ENCODE data around the gene SPRYD3.

SPRYD3 gene

DNA sequence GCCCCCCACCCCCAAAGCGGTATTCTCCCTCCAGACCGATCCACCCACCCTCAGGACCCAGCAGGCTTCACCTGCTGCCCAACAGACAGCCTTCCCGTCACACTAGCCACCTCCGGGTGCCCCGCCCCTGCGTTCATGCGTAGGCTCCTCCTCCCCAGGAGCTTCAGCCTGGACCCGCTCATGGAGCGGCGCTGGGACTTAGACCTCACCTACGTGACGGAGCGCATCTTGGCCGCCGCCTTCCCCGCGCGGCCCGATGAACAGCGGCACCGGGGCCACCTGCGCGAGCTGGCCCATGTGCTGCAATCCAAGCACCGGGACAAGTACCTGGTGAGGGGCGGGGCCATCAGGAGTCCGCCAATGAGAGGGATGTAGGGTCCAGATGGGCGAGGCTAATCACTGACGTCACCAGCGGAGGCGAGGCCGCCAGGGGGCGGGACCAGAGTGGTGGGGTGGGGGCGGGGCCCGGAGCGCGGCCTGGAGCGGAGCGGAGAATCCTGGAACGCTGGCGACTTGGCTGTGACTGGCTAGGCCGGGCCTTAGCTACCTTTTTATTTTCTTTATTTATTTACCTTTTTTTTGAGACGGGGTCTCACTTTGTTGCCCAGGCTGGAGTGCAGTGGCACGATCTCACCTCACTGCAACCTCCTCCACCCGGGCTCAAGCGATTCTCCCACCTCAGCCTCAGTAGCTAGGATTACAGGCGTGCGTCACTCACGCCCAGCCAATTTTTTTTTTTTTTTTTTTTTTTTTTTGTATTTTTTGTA, 24.9 kb downstream of the SPRYD3 start:
- TF ChIP-seq, protein P1, sequence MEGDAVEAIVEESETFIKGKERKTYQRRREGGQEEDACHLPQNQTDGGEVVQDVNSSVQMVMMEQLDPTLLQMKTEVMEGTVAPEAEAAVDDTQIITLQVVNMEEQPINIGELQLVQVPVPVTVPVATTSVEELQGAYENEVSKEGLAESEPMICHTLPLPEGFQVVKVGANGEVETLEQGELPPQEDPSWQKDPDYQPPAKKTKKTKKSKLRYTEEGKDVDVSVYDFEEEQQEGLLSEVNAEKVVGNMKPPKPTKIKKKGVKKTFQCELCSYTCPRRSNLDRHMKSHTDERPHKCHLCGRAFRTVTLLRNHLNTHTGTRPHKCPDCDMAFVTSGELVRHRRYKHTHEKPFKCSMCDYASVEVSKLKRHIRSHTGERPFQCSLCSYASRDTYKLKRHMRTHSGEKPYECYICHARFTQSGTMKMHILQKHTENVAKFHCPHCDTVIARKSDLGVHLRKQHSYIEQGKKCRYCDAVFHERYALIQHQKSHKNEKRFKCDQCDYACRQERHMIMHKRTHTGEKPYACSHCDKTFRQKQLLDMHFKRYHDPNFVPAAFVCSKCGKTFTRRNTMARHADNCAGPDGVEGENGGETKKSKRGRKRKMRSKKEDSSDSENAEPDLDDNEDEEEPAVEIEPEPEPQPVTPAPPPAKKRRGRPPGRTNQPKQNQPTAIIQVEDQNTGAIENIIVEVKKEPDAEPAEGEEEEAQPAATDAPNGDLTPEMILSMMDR (IDR thresholded peaks at IDR 0.05; ENCODE audit: insufficient read depth, missing control alignments): no peak
- DNase-seq (ENCODE audit: insufficient read length, low spot score): peak; percentile 90
- no peak for FAIRE-seq

DNA sequence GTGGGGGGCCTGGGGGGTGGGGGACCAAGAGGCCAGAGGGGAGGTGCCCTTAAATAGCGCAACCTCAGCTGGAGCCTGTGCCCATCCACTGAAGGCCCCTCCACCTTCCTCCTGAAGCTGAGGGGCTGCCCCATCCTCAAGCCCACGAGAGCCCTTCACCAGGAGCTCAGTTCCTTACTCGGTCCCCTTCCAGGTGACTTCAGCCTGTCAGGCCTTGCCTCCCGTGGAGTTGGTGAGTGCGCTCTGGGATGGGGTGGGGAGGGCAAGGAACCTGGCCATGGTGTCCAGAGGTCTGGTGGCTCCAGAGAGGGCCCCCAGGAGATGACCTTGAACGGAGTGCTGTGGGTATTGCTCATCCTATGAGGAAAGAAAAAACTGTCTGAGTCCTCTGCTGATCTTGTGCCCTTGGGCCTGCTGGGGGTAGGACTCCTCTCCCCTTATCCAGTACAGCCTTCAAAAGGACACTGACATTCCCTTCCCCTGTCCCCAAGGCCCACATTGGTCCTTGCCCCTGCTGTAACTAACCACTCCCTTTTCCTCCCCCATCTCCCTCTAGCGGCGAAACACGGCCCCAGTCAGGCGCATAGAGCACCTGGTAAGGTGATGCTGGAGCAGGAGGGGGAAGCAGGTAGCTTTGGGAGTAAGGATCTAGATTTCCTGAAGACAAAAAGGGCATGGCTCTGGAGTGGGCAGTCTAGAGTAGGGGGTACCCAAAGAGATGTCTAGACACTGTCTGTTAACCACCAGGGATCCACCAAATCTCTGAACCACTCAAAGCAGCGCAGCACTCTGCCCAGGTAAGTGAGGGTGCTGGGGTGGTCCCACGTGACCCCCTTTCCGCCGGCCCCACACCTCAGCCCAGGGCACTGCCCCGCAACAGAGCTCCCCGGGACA, 25.7 kb downstream of the SPRYD3 start:
- FAIRE-seq (no peak), DNase-seq (ENCODE audit: insufficient read length, low spot score) (no peak)
- TF ChIP-seq, protein P1 (IDR thresholded peaks at IDR 0.05; ENCODE audit: insufficient read depth, missing control alignments): peak; percentile 51

DNA sequence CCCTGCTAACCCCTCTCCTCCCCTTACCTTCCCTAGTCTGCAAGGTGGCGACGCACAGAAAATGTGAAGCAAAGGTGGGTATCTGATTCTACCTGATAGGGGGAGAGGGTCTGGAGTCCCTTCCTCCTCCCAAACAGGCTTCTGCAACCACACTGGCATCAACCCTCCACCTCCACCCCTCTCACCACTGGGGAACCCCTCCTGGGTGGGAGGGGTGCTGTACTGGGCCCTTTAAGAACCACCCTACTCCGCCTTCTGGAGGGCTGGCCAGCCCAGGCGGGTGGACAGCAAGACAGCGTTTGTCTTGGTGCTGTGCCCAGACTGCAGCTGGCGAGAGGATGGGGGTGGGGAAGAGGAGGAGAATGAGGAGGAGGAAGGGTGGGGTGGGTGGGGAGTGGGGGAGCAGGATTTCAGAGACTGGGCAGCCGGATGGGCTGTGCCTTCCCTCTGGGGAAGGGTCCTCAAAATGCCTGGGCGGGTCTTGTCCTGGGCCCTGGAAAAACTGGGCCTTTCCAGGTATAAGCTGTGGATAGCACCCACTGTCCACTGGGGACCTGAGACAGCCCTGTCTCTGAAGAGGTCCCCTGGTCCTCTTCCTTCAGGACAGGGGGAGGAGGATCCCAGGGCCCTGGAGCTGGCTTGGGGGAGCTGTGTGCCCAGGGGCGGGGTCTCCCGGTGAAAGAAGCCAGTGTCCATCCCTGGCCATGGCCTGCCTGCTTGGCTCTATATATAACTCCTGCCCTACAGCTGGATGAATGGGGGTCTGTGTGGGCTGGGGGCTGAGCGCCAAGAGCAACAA, 26.6 kb downstream of the SPRYD3 start:
- TF ChIP-seq, protein P1 (IDR thresholded peaks at IDR 0.05; ENCODE audit: insufficient read depth, missing control alignments): no peak
- FAIRE-seq (no peak), DNase-seq (ENCODE audit: insufficient read length, low spot score) (no peak)

DNA sequence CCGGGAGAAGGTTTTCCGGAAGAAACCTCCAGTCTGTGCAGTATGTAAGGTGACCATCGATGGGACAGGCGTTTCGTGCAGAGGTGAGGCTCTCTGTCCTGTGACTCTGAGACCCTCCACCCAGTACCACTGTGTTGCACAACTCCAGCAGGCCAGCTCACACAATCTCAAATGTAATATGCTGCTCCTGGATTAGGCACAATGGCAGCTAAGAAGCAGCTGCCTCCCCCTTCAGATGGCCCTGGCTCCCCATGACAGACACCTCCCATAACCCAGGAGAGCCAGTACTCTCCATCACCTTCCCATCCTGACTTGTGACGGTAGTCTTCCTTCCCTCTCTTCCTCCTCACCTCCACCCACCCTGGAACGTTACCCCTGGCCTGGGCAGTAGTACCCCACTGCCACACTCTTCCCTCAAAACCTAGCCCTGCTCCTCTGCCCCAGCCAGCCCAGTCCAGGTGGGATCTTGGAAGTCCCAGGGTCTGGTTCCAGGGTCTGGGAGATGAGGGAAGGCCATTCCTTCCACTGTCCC, 27.2 kb downstream of the SPRYD3 start:
- FAIRE-seq (no peak), DNase-seq (ENCODE audit: insufficient read length, low spot score) (no peak)
- TF ChIP-seq, protein P1 (IDR thresholded peaks at IDR 0.05; ENCODE audit: insufficient read depth, missing control alignments): no peak

DNA sequence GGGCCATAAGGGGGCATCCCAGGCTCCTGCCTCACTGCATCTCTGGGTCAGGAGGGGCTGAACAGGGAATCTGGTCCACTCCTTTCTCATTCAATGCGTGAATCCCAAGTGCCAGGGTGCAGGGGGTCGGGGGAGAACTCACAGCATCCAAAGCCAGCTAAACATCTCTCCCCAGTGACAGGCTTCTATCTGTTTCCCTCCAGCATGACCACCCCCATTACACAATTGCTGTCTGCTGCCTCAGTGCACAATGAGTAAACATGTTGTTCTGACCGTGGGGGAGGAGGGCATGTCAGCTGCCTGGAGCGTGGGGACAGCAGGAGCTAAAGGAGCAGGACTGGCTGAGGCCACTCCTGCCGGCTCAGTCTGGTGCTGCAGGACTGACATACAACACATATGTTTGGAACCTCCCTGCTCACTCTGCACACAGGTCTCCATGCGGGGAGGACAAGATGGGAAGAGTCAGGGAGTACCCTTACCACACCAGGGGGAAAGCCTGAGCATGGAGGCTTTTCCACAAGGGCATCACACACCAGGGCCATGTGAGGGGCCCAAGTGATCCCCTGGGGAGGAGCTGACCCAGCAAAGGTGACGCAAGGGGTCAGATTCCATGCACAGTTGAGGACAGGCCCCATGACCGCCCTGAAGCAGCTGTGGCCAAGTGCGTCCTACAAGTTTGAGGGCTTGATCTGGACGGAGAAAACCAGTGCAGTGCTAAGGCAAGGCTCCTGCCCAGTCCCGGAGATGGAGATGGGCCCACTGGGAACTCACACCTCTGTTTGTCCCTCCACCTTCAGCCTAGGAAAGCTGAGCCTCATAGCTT, 27.9 kb downstream of the SPRYD3 start:
- TF ChIP-seq, protein P1 (IDR thresholded peaks at IDR 0.05; ENCODE audit: insufficient read depth, missing control alignments): no peak
- DNase-seq (ENCODE audit: insufficient read length, low spot score) (no peak), FAIRE-seq (no peak)

DNA sequence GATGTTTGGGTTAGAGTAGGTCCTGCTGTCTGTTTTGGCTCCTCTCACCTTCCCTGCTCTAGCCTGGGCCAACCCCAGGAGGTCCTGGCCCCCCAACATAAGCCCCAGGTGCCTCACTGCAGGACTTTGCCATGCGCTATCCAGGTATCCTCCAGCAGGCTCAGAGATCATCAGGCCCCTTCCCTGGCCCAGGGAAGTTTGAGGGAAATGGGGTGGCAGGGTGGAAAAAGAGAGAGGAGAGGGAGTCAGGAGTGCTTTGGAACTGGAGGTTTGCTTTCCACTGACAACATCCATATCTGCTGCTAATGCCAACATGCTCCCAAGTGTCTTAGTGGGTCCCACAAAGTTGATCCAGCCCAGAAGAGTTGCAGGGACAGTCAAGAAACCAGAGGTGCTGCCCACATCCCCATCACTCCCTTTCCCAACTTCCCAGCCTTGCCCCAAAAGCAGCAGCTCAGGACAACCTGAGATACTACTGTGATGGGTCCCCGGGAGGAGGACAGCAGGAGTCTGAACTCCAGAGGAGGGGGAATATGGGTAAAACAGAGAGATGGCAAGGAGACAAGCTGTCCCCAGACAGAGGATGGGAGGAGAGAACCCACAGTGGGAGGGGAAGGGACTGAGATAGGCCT, 28.6 kb downstream of the SPRYD3 start:
- no peak for FAIRE-seq

More for the DNA sequence above, 28.6 kb downstream of the SPRYD3 start:
- TF ChIP-seq, protein P1 (IDR thresholded peaks at IDR 0.05; ENCODE audit: insufficient read depth, missing control alignments): no peak
- DNase-seq (ENCODE audit: insufficient read length, low spot score): no peak
